ENCODE data around the gene ZGPAT. TPM values are rescaled to one million over a fixed set of nuclear protein-coding genes. Genes with fewer than 3 reads are reported as not detected.
A peak's percentile ranks its signal among the peaks of the same experiment; 100 is the strongest.

Gene ZGPAT
- total and polyA plus RNA-seq, 2 of the 13 experiments (the other 11 are each of a cell fraction or from before 2014, with no cell fraction given) = 23.0 to 41.9 TPM

DNA sequence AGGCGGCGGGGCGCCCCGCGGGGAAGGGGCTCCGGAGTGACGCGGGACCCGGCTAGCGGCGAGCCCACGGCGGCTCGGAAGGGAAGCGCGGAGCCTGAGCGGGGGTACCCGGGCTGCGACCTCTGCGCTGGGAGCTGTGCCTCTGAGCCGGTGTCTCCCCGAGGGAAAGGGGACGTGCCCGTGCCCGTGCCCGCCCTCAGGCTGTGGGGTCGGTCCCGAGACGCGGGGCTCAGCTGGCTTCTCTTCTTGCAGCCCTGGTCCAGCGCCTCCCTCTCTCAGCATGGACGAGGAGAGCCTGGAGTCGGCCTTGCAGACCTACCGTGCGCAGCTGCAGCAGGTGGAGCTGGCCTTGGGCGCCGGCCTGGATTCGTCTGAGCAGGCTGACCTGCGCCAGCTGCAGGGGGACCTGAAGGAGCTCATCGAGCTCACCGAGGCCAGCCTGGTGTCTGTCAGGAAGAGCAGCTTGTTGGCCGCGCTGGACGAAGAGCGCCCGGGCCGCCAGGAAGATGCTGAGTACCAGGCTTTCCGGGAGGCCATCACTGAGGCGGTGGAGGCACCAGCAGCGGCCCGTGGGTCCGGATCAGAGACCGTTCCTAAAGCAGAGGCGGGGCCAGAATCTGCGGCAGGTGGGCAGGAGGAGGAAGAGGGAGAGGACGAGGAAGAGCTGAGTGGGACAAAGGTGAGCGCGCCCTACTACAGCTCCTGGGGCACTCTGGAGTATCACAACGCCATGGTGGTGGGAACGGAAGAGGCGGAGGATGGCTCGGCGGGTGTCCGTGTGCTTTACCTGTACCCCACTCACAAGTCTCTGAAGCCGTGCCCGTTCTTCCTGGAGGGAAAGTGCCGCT is 686 bp downstream of the ZGPAT start (continued):
- TF ChIP-seq, protein P1, sequence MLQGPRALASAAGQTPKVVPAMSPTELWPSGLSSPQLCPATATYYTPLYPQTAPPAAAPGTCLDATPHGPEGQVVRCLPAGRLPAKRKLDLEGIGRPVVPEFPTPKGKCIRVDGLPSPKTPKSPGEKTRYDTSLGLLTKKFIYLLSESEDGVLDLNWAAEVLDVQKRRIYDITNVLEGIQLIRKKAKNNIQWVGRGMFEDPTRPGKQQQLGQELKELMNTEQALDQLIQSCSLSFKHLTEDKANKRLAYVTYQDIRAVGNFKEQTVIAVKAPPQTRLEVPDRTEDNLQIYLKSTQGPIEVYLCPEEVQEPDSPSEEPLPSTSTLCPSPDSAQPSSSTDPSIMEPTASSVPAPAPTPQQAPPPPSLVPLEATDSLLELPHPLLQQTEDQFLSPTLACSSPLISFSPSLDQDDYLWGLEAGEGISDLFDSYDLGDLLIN (CRISPR knock-in tag; IDR thresholded peaks at IDR 0.05; ENCODE audit: borderline replicate concordance) = no peak; the same call in 1 of the 2 replicates
- TF ChIP-seq FOXO1 (CRISPR knock-in tag; IDR thresholded peaks at IDR 0.05) = 0 out of 2 replicates have a peak, but pooled peaks have one; percentile 14
- TF ChIP-seq, protein P2, sequence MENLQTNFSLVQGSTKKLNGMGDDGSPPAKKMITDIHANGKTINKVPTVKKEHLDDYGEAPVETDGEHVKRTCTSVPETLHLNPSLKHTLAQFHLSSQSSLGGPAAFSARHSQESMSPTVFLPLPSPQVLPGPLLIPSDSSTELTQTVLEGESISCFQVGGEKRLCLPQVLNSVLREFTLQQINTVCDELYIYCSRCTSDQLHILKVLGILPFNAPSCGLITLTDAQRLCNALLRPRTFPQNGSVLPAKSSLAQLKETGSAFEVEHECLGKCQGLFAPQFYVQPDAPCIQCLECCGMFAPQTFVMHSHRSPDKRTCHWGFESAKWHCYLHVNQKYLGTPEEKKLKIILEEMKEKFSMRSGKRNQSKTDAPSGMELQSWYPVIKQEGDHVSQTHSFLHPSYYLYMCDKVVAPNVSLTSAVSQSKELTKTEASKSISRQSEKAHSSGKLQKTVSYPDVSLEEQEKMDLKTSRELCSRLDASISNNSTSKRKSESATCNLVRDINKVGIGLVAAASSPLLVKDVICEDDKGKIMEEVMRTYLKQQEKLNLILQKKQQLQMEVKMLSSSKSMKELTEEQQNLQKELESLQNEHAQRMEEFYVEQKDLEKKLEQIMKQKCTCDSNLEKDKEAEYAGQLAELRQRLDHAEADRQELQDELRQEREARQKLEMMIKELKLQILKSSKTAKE (CRISPR knock-in tag; IDR thresholded peaks at IDR 0.05; ENCODE audit: borderline replicate concordance) = no peak
- TF ChIP-seq, protein P3, sequence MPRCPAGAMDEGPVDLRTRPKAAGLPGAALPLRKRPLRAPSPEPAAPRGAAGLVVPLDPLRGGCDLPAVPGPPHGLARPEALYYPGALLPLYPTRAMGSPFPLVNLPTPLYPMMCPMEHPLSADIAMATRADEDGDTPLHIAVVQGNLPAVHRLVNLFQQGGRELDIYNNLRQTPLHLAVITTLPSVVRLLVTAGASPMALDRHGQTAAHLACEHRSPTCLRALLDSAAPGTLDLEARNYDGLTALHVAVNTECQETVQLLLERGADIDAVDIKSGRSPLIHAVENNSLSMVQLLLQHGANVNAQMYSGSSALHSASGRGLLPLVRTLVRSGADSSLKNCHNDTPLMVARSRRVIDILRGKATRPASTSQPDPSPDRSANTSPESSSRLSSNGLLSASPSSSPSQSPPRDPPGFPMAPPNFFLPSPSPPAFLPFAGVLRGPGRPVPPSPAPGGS (CRISPR knock-in tag; IDR thresholded peaks at IDR 0.05) = no peak
- no peak for TF ChIP-seq ZNF670 (CRISPR knock-in tag; IDR thresholded peaks at IDR 0.05; ENCODE audit: borderline replicate concordance)
- TF ChIP-seq, protein P4, sequence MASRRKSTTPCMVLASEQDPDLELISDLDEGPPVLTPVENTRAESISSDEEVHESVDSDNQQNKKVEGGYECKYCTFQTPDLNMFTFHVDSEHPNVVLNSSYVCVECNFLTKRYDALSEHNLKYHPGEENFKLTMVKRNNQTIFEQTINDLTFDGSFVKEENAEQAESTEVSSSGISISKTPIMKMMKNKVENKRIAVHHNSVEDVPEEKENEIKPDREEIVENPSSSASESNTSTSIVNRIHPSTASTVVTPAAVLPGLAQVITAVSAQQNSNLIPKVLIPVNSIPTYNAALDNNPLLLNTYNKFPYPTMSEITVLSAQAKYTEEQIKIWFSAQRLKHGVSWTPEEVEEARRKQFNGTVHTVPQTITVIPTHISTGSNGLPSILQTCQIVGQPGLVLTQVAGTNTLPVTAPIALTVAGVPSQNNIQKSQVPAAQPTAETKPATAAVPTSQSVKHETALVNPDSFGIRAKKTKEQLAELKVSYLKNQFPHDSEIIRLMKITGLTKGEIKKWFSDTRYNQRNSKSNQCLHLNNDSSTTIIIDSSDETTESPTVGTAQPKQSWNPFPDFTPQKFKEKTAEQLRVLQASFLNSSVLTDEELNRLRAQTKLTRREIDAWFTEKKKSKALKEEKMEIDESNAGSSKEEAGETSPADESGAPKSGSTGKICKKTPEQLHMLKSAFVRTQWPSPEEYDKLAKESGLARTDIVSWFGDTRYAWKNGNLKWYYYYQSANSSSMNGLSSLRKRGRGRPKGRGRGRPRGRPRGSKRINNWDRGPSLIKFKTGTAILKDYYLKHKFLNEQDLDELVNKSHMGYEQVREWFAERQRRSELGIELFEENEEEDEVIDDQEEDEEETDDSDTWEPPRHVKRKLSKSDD (CRISPR knock-in tag; IDR thresholded peaks at IDR 0.05; ENCODE audit: low read depth) = no peak; the same call in 1 of the 2 replicates
- TF ChIP-seq, protein P5, sequence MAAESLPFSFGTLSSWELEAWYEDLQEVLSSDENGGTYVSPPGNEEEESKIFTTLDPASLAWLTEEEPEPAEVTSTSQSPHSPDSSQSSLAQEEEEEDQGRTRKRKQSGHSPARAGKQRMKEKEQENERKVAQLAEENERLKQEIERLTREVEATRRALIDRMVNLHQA (CRISPR knock-in tag; IDR thresholded peaks at IDR 0.05) = no peak
- TF ChIP-seq GATA4 (IDR thresholded peaks at IDR 0.05; ENCODE audit: borderline replicate concordance, low read depth) = no peak
- no peak for TF ChIP-seq ZNF572 (CRISPR knock-in tag; IDR thresholded peaks at IDR 0.05)
- TF ChIP-seq ZNF496 (CRISPR knock-in tag; IDR thresholded peaks at IDR 0.05; ENCODE audit: insufficient replicate concordance) = no peak
- TF ChIP-seq EEA1 (CRISPR knock-in tag; IDR thresholded peaks at IDR 0.05; ENCODE audit: borderline replicate concordance) = peak; percentile 67; the same call in 1 of the 2 replicates
- no peak for TF ChIP-seq ZMAT3 (CRISPR knock-in tag; conservative IDR thresholded peaks at IDR 0.05)
- 0 out of 2 replicates have a peak, but pooled peaks have one; percentile 50 for TF ChIP-seq KDM5B (CRISPR knock-in tag; IDR thresholded peaks at IDR 0.05; ENCODE audit: borderline replicate concordance)
- TF ChIP-seq, protein P6, sequence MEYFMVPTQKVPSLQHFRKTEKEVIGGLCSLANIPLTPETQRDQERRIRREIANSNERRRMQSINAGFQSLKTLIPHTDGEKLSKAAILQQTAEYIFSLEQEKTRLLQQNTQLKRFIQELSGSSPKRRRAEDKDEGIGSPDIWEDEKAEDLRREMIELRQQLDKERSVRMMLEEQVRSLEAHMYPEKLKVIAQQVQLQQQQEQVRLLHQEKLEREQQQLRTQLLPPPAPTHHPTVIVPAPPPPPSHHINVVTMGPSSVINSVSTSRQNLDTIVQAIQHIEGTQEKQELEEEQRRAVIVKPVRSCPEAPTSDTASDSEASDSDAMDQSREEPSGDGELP (IDR thresholded peaks at IDR 0.05; ENCODE audit: borderline replicate concordance, low read depth) = peak; percentile 18; the same call in 1 of the 2 replicates
- TF ChIP-seq ZFP37 (CRISPR knock-in tag; IDR thresholded peaks at IDR 0.05; ENCODE audit: borderline replicate concordance) = 0 out of 2 replicates have a peak, but pooled peaks have one; percentile 36
